T-helper 1 cell (primary cell): ENCODE measurements around the gene XAF1.
"Not testable (repeated sequence)": the region's sequence is repeated elsewhere in the genome, so short reads cannot be mapped to it uniquely, and the experiment has no call there.

Experiments used
- DNase-seq, 5 donors: peaks; one replicate each; pipeline ENCODE4 v3.0.0-alpha.2; 2012 to 2020

Gene XAF1

GRCh38 chr17:6753546-6753945, 2.3 kb upstream of the XAF1 start:
- no peak for DNase-seq

- no peak for DNase-seq
Observed at GRCh38 chr17:6755281-6755680, 565 bp upstream of the XAF1 start.

GRCh38 chr17:6756425-6757031, 682 bp downstream of the XAF1 start:
- no peak for DNase-seq

GRCh38 chr17:6757747-6758146, 1.9 kb downstream of the XAF1 start:
- DNase-seq = no peak

GRCh38 chr17:6761779-6762178, 5.9 kb downstream of the XAF1 start:
- DNase-seq = no peak

GRCh38 chr17:6768447-6768846, 12.6 kb downstream of the XAF1 start:
- no peak for DNase-seq

- no peak for DNase-seq
Observed at GRCh38 chr17:6772016-6772415, 16.2 kb downstream of the XAF1 start.

GRCh38 chr17:6774906-6775305, 19.1 kb downstream of the XAF1 start:
- not testable (repeated sequence) for DNase-seq

- no peak for DNase-seq
Observed at GRCh38 chr17:6775871-6776405, 20.1 kb downstream of the XAF1 start, which contains the start of gene FBXO39. Gene FBXO39 (plus strand): TSS chr17:6776215. CDS start chr17:6779869, 3,654 bp downstream.

GRCh38 chr17:6779411-6779810, 23.6 kb downstream of the XAF1 start:
- no peak for DNase-seq

GRCh38 chr17:6780001-6780400, 24.2 kb downstream of the XAF1 start:
- no peak for DNase-seq

- DNase-seq = no peak
Observed at GRCh38 chr17:6780886-6781285, 25.0 kb downstream of the XAF1 start.

- DNase-seq = no peak
Observed at GRCh38 chr17:6782244-6782643, 26.4 kb downstream of the XAF1 start.

- DNase-seq = no peak
Observed at GRCh38 chr17:6786618-6787017, 30.8 kb downstream of the XAF1 start.

GRCh38 chr17:6787081-6787693, 31.3 kb downstream of the XAF1 start:
- no peak for DNase-seq

GRCh38 chr17:6789146-6789545, 33.3 kb downstream of the XAF1 start:
- no peak for DNase-seq

GRCh38 chr17:6793748-6794493, 38.1 kb downstream of the XAF1 start:
- DNase-seq = no peak

GRCh38 chr17:6796017-6796886, 40.4 kb downstream of the XAF1 start:
- DNase-seq = no peak

GRCh38 chr17:6796887-6797490, 41.1 kb downstream of the XAF1 start:
- DNase-seq = no peak

- DNase-seq = no peak
Observed at GRCh38 chr17:6797718-6798351, 42.0 kb downstream of the XAF1 start.

- DNase-seq = no peak
Observed at GRCh38 chr17:6799738-6800137, 43.9 kb downstream of the XAF1 start.
